DOHH2 (cell line): ENCODE measurements around the gene ANXA3.
A peak's percentile ranks its signal among the peaks of the same experiment; 100 is the strongest.

Experiments used
- H3F3A ChIP-seq: fragments of 200-600 bp; sonication (generic), shearing (Covaris generic); 2 replicates; pipeline ENCODE4 v1.6.0; 2016; ENCODE audit warnings: antibody characterized with exemption, mild to moderate bottlenecking; ENCODE audit not compliant: control insufficient read depth, insufficient read depth
- H3K27ac ChIP-seq: fragments of 200-600 bp; sonication (generic); 2 replicates; pipeline ENCODE4 v1.5.1; 2014; ENCODE audit warnings: low read depth, mild to moderate bottlenecking, low read length, moderate library complexity
- H3K27me3 ChIP-seq: fragments of 200-600 bp; sonication (generic); 2 replicates; pipeline ENCODE4 v1.6.1; 2014; ENCODE audit warnings: mild to moderate bottlenecking, low read length, mixed read lengths; ENCODE audit not compliant: control insufficient read depth
- H3K36me3 ChIP-seq: fragments of 200-600 bp; sonication (generic); 2 replicates; pipeline ENCODE4 v1.6.1; 2014; ENCODE audit warnings: mild to moderate bottlenecking, low read length, moderate library complexity, mixed read lengths; ENCODE audit not compliant: control insufficient read depth
- H3K4me1 ChIP-seq: fragments of 200-600 bp; sonication (generic); 2 replicates; pipeline ENCODE4 v1.6.1; 2014; ENCODE audit warnings: mild to moderate bottlenecking, low read length, mixed read lengths; ENCODE audit not compliant: control insufficient read depth
- H3K4me2 ChIP-seq: fragments of 200-600 bp; sonication (generic); 2 replicates; pipeline ENCODE4 v1.6.0; 2014; ENCODE audit warnings: mild to moderate bottlenecking, low read length, moderate library complexity
- H3K4me3 ChIP-seq: fragments of 200-600 bp; sonication (generic); 2 replicates; pipeline ENCODE4 v1.5.1; 2014; ENCODE audit warnings: mild to moderate bottlenecking, low read length, mixed read lengths
- H3K79me2 ChIP-seq: fragments of 200-600 bp; sonication (generic); 2 replicates; pipeline ENCODE4 v1.6.1; 2014; ENCODE audit warnings: mild to moderate bottlenecking, low read length, mixed read lengths; ENCODE audit not compliant: control insufficient read depth
- H3K9me2 ChIP-seq: fragments of 200-600 bp; sonication (generic); replicated peaks from 2 replicates; pipeline ENCODE4 v1.6.1; 2014; ENCODE audit warnings: mild to moderate bottlenecking, low read length, mixed read lengths; ENCODE audit not compliant: control insufficient read depth
- H3K9me3 ChIP-seq: fragments of 200-600 bp; sonication (generic); 2 replicates; pipeline ENCODE4 v1.6.1; 2014; ENCODE audit warnings: antibody characterized with exemption, low read length, mixed read lengths; ENCODE audit not compliant: control insufficient read depth, insufficient read depth
- H4K20me1 ChIP-seq: fragments of 200-600 bp; sonication (generic); 2 replicates; pipeline ENCODE4 v1.6.0; 2014; ENCODE audit warnings: low read depth, mild to moderate bottlenecking, antibody characterized with exemption, low read length, moderate library complexity; ENCODE audit not compliant: control insufficient read depth, insufficient read depth
- EZH2phosphoT487 ChIP-seq: fragments of 200-600 bp; sonication (generic); IDR thresholded peaks from 2 replicates; pipeline ENCODE4 v1.6.1; 2017; ENCODE audit warnings: borderline replicate concordance, mild to moderate bottlenecking, antibody characterized with exemption, low read length, moderate library complexity, mixed read lengths
- TF ChIP-seq, protein P1 (sequence below): fragments of 200-600 bp; sonication (generic); IDR thresholded peaks from one replicate; pipeline ENCODE4 v1.5.1; 2014; ENCODE audit warnings: antibody characterized with exemption, mild to moderate bottlenecking, low read depth, low read length; ENCODE audit not compliant: poor library complexity, severe bottlenecking

Gene ANXA3

DNA sequence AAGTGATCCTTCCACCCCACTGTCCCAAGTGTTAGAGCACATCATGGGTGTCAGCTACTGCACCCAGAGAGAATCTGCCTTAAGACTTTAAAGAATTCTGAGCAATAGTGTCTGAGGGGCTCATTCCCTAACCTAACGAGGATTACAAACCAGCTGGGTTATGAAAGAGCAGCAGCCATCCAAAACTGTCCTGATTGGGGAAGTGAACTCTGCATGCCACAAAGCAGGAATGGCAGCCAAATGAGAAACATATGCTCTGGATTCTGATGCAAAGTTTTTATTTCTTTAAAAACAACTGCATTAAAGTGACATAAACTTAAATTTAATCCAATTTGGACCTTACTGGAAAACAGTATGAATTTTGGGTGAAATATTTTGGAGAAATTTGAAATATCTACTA lies 103.2 kb downstream of the ANXA3 start:
- H3F3A ChIP-seq: peaks cover 6% of the 10 kb centered on the region
- no peaks in the 10 kb centered on the region for H3K9me2 ChIP-seq
- peaks cover 30% of the 10 kb centered on the region for H3K4me1 ChIP-seq
- H3K4me3 ChIP-seq: no peak overlapping the region
- H3K4me2 ChIP-seq: no peak overlapping the region
- no peaks in the 10 kb centered on the region for H3K9me3 ChIP-seq
- no peaks in the 10 kb centered on the region for H3K79me2 ChIP-seq
- TF ChIP-seq, protein P1, sequence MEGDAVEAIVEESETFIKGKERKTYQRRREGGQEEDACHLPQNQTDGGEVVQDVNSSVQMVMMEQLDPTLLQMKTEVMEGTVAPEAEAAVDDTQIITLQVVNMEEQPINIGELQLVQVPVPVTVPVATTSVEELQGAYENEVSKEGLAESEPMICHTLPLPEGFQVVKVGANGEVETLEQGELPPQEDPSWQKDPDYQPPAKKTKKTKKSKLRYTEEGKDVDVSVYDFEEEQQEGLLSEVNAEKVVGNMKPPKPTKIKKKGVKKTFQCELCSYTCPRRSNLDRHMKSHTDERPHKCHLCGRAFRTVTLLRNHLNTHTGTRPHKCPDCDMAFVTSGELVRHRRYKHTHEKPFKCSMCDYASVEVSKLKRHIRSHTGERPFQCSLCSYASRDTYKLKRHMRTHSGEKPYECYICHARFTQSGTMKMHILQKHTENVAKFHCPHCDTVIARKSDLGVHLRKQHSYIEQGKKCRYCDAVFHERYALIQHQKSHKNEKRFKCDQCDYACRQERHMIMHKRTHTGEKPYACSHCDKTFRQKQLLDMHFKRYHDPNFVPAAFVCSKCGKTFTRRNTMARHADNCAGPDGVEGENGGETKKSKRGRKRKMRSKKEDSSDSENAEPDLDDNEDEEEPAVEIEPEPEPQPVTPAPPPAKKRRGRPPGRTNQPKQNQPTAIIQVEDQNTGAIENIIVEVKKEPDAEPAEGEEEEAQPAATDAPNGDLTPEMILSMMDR: no peak
- no peak for TF ChIP-seq EZH2phosphoT487
- no peaks in the 10 kb centered on the region for H4K20me1 ChIP-seq
- H3K27me3 ChIP-seq: no peaks in the 10 kb centered on the region
- no peaks in the 10 kb centered on the region for H3K36me3 ChIP-seq
- H3K27ac ChIP-seq: no peak overlapping the region

DNA sequence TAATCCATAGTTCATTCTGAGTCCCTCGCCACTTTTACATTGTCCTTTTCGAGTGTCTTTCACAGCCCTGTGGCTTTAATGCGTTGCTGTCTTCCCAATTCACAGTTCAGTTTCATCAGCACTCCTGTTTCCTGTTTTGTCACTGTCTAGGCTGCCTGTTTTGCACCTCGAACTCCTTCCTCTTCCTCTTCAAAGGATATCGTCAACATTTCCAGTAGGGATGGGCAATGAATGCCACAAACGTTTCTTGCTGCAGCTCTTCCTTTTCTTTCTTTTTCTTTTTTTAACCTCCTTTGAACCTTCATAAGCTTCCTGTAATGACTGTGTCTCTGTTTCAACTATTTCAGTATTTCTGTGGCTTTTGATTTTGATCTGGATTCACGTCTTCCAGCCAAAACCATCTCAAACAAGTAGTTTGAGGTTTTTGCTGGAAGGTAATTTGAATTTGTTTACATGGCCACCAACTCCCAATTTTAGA lies 105.4 kb downstream of the ANXA3 start:
- peak overlapping the region; percentile 13; the same call in 1 of the 2 replicates for H3K27ac ChIP-seq
- peaks cover 4% of the 10 kb centered on the region; the same call in 1 of the 2 replicates for H3K27me3 ChIP-seq
- no peaks in the 10 kb centered on the region for H4K20me1 ChIP-seq
- H3F3A ChIP-seq: peaks cover 6% of the 10 kb centered on the region
- no peaks in the 10 kb centered on the region for H3K79me2 ChIP-seq
- no peaks in the 10 kb centered on the region for H3K9me3 ChIP-seq
- H3K4me1 ChIP-seq: peaks cover 32% of the 10 kb centered on the region
- H3K36me3 ChIP-seq: no peaks in the 10 kb centered on the region
- peak overlapping the region; percentile 49 for H3K4me3 ChIP-seq
- no peaks in the 10 kb centered on the region for H3K9me2 ChIP-seq
- no peak for TF ChIP-seq EZH2phosphoT487
- TF ChIP-seq, protein P1: no peak
- peak overlapping the region; percentile 61 for H3K4me2 ChIP-seq

DNA sequence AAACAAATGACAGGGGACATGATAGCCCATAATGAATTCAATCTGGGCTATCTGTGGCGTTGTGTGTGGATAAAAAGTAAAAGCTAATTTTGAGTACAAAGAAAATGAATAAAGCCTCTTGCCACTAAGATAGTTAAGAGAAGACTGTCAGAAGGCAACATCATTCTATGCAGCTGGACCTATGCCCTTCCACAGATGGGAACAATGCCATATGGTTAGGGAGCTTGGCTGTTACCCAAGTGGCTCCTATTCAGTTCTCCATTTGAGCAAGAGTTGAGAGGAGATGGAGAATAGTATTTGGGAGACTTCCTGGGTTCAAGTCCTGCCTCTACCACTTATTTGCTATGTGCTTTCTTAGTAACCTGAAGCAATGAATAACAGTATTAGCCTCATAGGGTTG lies 107.7 kb downstream of the ANXA3 start:
- H3K4me3 ChIP-seq: no peak overlapping the region
- H3K9me2 ChIP-seq: no peaks in the 10 kb centered on the region
- H4K20me1 ChIP-seq: no peaks in the 10 kb centered on the region
- no peaks in the 10 kb centered on the region for H3K79me2 ChIP-seq
- H3K27ac ChIP-seq: no peak overlapping the region
- H3F3A ChIP-seq: peaks cover 6% of the 10 kb centered on the region
- no peak overlapping the region for H3K4me2 ChIP-seq
- no peaks in the 10 kb centered on the region for H3K36me3 ChIP-seq
- H3K27me3 ChIP-seq: peaks cover 18% of the 10 kb centered on the region
- TF ChIP-seq, protein P1: no peak
- no peak for TF ChIP-seq EZH2phosphoT487
- H3K9me3 ChIP-seq: no peaks in the 10 kb centered on the region
- H3K4me1 ChIP-seq: peaks cover 36% of the 10 kb centered on the region
